Skin of body (tissue), 2 donors: Measurements from ENCODE around the gene PTGDS. TPM values are rescaled to one million over a fixed set of nuclear protein-coding genes. Genes with fewer than 3 reads are reported as not detected.

ENCODE experiments used
- DNase-seq: peaks from one replicate; lab custom pipeline; 2025; lab: John Stamatoyannopoulos, UW
- total RNA-seq: library from RNA; depleted of rRNA; stranded (reverse); fragments of >200 nt; gene quantifications from one replicate; pipeline ENCODE4 v1.2.3, GENCODE V29; 2014

Gene PTGDS
- total RNA-seq, 1 donor from 2014 or later = 15.3 TPM

GRCh38 chr9:136945333-136946227 lies 31.7 kb upstream of the PTGDS start:
- DNase-seq = no peak

DNA sequence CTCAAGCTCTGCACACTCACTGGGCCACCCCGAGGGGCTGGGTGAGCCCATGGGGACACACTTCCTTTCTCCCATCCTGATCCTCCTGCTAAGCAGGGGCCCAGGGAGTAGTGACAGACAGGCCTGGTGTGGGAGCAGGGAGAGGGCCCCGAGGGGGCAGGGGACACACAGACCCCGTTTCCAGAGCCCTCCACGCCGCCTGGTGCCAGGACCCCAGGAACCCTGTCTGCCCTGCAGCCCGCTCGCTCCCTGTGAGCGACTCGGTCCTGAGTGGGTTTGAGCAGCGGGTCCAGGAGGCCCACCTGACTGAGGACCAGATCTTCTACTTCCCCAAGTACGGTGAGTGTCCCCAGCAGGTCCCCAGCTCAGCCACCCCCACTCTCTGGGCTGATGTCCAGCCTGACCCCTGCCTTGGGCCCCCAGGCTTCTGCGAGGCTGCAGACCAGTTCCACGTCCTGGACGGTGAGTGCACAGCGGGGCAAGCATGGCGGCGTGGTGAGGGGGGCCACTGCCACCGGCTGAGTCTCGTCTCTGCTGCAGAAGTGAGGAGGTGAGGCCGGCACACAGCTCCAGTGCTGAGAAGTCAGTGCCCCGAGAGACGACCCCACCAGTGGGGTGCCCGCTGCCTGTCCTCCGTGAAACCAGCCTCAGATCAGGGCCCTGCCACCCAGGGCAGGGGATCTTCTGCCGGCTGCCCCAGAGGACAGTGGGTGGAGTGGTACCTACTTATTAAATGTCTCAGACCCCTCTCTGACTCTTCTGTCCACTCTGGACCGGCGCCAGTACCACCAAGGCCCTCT lies 30.9 kb upstream of the PTGDS start:
- DNase-seq = no peak

GRCh38 chr9:136947028-136947891 lies 30.0 kb upstream of the PTGDS start:
- no peak for DNase-seq

GRCh38 chr9:136947955-136948510 lies 29.3 kb upstream of the PTGDS start:
- DNase-seq = no peak

DNA sequence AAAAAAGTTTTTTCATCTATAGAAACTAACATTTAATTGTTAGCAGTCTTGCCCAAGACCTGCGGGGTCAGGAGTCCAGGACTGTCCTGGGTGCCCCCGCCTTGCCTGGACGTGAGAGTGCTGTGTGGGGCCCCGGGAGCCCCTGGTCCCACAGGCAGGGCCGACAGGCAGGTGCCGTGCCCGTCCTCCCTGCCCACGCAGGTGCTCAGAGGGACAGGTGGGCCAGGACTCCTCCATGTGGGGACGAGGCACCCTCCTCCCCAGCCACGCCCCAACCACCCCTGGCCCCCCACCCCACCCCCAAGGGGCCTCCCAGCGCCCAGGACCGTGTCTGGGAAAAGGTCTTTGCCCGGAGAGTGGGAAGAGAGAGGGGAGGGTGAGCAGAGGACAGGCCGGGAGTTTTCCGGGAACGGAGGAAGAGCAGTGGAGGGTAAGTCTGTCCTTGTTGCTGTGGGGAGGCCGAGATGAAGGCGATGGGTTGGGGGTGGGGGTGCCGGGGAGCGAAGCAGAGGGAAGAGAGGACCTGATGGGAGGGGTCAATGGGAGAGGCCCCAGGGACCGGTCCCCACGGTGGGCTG lies 28.0 kb upstream of the PTGDS start:
- DNase-seq = no peak

DNA sequence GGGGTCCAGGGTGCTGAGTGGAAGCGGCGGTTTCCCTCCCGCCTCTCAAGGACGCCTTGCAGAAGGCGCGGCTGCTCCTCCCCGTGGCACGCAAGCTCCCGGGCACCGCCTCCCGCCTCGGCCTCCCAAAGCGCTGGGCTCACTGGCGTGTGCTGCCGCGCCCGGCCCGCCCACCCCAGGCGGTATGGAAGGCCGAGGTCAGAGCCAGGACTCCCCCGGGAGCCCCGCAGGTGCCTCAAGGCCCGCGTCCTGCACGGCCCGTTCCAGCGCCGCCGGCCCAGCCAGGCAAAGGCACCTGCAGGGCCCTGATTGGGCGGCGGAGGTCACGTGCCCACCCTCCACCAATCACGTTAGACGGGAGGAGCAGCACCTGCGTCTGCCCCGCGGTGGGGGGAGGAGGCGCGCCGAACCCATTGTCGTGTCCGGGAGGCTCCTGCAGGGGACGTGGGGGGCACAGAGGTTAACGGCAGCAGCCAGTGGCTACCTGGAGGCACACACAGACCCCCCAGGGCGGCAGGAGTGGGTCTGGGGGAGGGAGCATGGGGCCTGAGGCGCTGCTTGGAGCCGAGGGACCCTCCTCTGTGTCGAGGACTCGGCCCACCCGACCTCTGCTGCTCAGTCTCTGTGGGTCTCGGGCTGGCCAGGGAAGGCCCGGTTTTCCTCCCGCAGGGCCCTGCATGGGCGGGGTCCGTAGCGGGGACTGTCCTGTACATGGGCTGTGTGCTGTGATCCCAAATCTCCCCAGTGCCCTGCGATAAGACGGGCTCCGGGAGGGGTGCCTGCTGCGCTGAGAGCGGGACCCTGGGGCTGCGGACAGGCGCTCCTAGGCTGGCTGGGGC lies 27.3 kb upstream of the PTGDS start:
- DNase-seq = no peak

- DNase-seq = no peak
Observed at GRCh38 chr9:136950656-136951276, 26.5 kb upstream of the PTGDS start.

GRCh38 chr9:136951541-136952320 lies 25.6 kb upstream of the PTGDS start, which contains the start of gene LCN12:
LCN12 (plus strand) TSS chr9:136952273; CDS start chr9:136952328, 55 bp downstream.
- no peak for DNase-seq

- no peak for DNase-seq
Observed at GRCh38 chr9:136952321-136952850, 24.9 kb upstream of the PTGDS start.

GRCh38 chr9:136952876-136953770 lies 24.2 kb upstream of the PTGDS start:
- no peak for DNase-seq

GRCh38 chr9:136953771-136954269 lies 23.5 kb upstream of the PTGDS start:
- DNase-seq = no peak

DNA sequence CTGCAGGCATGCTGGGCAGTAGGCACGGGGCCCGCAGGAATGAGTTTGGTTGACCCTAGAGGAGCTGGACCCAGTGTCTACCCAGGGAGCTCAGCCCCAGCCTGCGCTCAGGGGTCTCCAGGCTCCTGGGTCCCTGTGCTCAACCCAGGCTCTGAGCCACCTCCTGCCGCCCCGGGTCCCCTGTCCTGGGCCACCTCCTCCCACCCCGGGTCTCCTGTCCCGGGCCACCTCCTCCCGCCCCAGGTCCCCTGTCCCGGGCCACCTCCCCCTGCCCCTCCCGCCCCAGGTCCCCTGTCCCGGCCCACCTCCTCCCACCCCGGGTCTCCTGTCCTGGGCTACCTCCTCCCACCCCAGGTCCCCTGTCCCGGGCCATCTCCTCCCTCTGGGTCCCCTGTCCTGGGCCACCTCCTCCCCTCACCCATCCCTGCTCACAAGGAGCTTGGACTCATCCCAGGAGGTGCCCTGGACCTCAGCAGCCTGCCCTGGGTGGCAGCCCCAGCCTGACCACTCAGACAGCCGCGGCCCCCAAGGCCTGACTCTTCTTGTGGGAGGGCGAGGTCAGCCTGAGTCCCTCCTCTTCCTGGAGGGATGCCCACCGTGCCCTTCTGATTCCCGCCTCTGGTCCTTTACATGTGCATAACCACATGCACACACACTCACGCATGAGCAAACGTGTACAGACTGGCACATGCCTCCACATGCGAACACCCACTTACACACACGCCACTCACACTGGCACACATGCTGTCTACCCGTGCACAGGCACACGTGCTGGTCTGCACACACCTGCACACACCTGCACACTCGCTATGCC lies 22.8 kb upstream of the PTGDS start:
- DNase-seq = no peak

DNA sequence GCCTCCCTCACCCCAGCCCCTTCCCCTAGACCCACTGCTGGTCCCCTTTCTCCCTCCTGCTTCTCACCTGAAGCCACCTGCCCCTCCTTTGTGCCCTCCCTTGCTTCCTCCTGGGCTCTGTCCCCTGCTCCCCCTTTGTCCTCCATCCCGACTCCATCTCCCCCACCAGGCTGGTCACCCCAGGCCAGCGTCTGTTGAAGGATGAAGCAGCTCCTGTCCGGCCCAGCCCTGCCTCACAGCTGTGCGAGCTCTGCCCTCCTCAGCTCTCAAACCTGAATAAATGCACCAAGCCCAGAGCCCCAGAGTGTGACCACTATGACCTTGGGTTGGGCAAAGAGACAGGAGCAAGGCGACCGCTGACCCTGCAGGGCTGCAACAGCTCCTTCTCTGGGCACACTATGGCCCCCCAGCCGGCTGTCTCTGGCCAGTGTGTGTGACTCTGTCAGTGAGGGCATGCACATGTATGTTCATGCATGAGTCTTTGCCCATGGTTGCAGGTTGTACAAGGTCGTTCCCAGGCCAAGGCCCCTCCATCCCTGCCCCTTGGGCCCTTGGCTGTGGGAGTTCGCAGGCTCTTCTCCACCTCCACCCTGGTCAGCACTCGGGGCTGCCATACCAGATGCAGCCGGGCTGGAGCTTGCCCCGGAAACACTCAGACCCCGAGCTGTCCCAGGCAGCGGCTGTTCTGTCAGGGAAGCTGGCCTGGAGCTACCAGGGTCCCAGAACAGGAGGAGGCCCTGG lies 21.9 kb upstream of the PTGDS start:
- DNase-seq = no peak

GRCh38 chr9:136955943-136956335 lies 21.4 kb upstream of the PTGDS start:
- DNase-seq = no peak

GRCh38 chr9:136956604-136957003 lies 20.7 kb upstream of the PTGDS start:
- DNase-seq = no peak
